K562 (cell line): Measurements from ENCODE around the gene HOMEZ. TPM values are rescaled to one million over a fixed set of nuclear protein-coding genes. Genes with fewer than 3 reads are reported as not detected.

ENCODE experiments used
- AFF1 ChIP-seq, 2 experiments: fragments of 450-650 bp; IDR thresholded peaks; 2 replicates each; pipeline ENCODE4 v1.6.1; 2018; ENCODE audit warnings: mild to moderate bottlenecking in 2 of 2, low read depth in 1 of 2; ENCODE audit not compliant: partially characterized antibody in 2 of 2
- ARID2 ChIP-seq: fragments of 450-650 bp; IDR thresholded peaks from 2 replicates; pipeline ENCODE4 v1.6.1; 2017; ENCODE audit warnings: antibody characterized with exemption, mild to moderate bottlenecking
- CBFA2T3 ChIP-seq: fragments of 450-650 bp; IDR thresholded peaks from 2 replicates; pipeline ENCODE4 v1.6.1; 2017
- CCNT2 ChIP-seq: IDR thresholded peaks from 2 replicates; pipeline ENCODE4 v1.6.1; 2011; ENCODE audit warnings: borderline replicate concordance, low read depth, mild to moderate bottlenecking, moderate library complexity, mixed read lengths, low read length; ENCODE audit not compliant: insufficient read length; ENCODE audit errors: extremely low read depth
- GTF2B ChIP-seq: IDR thresholded peaks from 2 replicates; pipeline ENCODE4 v1.6.1; 2011; ENCODE audit not compliant: insufficient read length; ENCODE audit errors: extremely low read depth
- HDAC1 ChIP-seq, 2 experiments: fragments of 450-650 bp; IDR thresholded peaks; 2 replicates each; pipeline ENCODE4 v1.6.1; 2016 to 2017; ENCODE audit warnings: inconsistent platforms in 1 of 2, mild to moderate bottlenecking in 1 of 2, moderate library complexity in 1 of 2
- HDAC2 ChIP-seq: fragments of 450-650 bp; IDR thresholded peaks from 2 replicates; pipeline ENCODE4 v1.6.1; 2016; ENCODE audit warnings: mild to moderate bottlenecking
- HLTF ChIP-seq: fragments of 450-650 bp; IDR thresholded peaks from 2 replicates; pipeline ENCODE4 v1.6.1; 2016
- L3MBTL2 ChIP-seq: fragments of 450-650 bp; IDR thresholded peaks from 2 replicates; pipeline ENCODE4 v1.6.1; 2016; ENCODE audit warnings: mild to moderate bottlenecking, moderate library complexity
- NKRF ChIP-seq: fragments of 450-650 bp; IDR thresholded peaks from 2 replicates; pipeline ENCODE4 v1.6.1; 2016; ENCODE audit warnings: borderline replicate concordance
- POLR2AphosphoS5 ChIP-seq: IDR thresholded peaks from 2 replicates; pipeline ENCODE4 v1.6.1; 2011; ENCODE audit warnings: mild to moderate bottlenecking, low read depth, low read length, moderate library complexity; ENCODE audit not compliant: control insufficient read depth, insufficient read depth
- RNF2 ChIP-seq: sonication (generic); IDR thresholded peaks from 2 replicates; pipeline ENCODE4 v1.6.1; 2016
- SMC3 ChIP-seq: conservative IDR thresholded peaks from 2 replicates; pipeline ENCODE4 v1.6.1; 2011; ENCODE audit warnings: low read depth, low read length, improper control_type of control experiment; ENCODE audit not compliant: insufficient read depth
- SUPT5H ChIP-seq: fragments of 450-650 bp; IDR thresholded peaks from 2 replicates; pipeline ENCODE4 v1.6.1; 2016
- TBP ChIP-seq: optimal IDR thresholded peaks from 2 replicates; pipeline ENCODE3; 2011; ENCODE audit warnings: low read depth, low read length, improper control_type of control experiment
- TEAD2 ChIP-seq: fragments of 450-650 bp; IDR thresholded peaks from 2 replicates; pipeline ENCODE4 v1.6.1; 2016; ENCODE audit warnings: missing genetic modification characterization, control low read depth, missing compliant biosample characterization
- UBTF ChIP-seq, 2 experiments: IDR thresholded peaks; 2 replicates each; pipeline ENCODE4 v1.6.1; 2012; ENCODE audit warnings: improper control_type of control experiment in 2 of 2, low read depth in 2 of 2, low read length in 2 of 2, borderline replicate concordance in 1 of 2
- ZNF263 ChIP-seq: sonication (generic); formaldehyde crosslinking; IDR thresholded peaks from 2 replicates; pipeline ENCODE4 v1.8.0; 2022; ENCODE audit warnings: mild to moderate bottlenecking, missing genetic modification reagents, borderline replicate concordance
- polyA plus RNA-seq, 8 experiments: library from polyadenylated mRNA; depleted of rRNA in 4 of 8; stranded (reverse) in 5 of 8; unstranded in 3 of 8; fragments of >200 nt; fragmentation: Nextera tagmentation in 2 of 8; fragmentation: Illumina TruSeq in 1 of 8; extraction: Ambion mirVana in 2 of 8; extraction: Trizol in 1 of 8; gene quantifications; 2 replicates each; pipeline versions ENCODE4 v1.2.1 to v1.2.3, GENCODE V29; 2011 to 2014; ENCODE audit warnings: inconsistent platforms in 1 of 8, missing spikeins in 1 of 8
- total RNA-seq, 7 experiments: library from RNA; depleted of rRNA in 6 of 7; stranded (reverse); fragments of >200 nt in 6 of 7; fragmentation: Illumina TruSeq in 2 of 7; extraction: Trizol in 2 of 7; gene quantifications; 2 replicates each; pipeline versions ENCODE4 v1.2.1 to v1.2.3, GENCODE V29; 2011 to 2021; ENCODE audit warnings: low replicate concordance in 1 of 7

HOMEZ gene
- total and polyA plus RNA-seq, 9 of the 15 experiments (the other 6 are each of a cell fraction or from before 2014, with no cell fraction given) = 3.0 to 30.2 (median 16.9) TPM

- TF ChIP-seq CCNT2 (peak; percentile 74), GTF2B (no peak), SUPT5H (peak; percentile 63), TBP (peak; percentile 36), HLTF (peak; percentile 75; the same call in 1 of the 2 replicates), UBTF (IDR thresholded peaks at IDR 0.05; ENCODE audit: borderline replicate concordance in 1 of 2, low read depth in 2 of 2, low read length in 2 of 2) (peak in 1 of 2 experiments; percentile 58; a peak in 1 of 4 replicates), CBFA2T3 (no peak), NKRF (peak; percentile 36; the same call in 1 of the 2 replicates), TEAD2 (tag) (no peak), SMC3 (no peak), AFF1 (IDR thresholded peaks at IDR 0.05; ENCODE audit: low read depth in 1 of 2, partially characterized antibody in 2 of 2) (peak in 1 of 2 experiments; percentile 16), ZNF263 (CRISPR knock-in tag) (peak; percentile 46; the same call in 1 of the 2 replicates), RNF2 (no peak), ARID2 (no peak), HDAC2 (0 out of 2 replicates have a peak, but pooled peaks have one; percentile 25), POLR2AphosphoS5 (peak; percentile 38; the same call in 1 of the 2 replicates), L3MBTL2 (peak; percentile 21; the same call in 1 of the 2 replicates), HDAC1 (IDR thresholded peaks at IDR 0.05) (peak in 1 of 2 experiments; percentile 25; a peak in 1 of 4 replicates)
Measured at GRCh38 chr14:23321572-23322547, 35.9 kb upstream of the HOMEZ start (continued).
